Erythroblast (primary cell): Measurements from ENCODE around the gene SLC17A1.
"Not testable (repeated sequence)": the region's sequence is repeated elsewhere in the genome, so short reads cannot be mapped to it uniquely, and the experiment has no call there.

Experiments
- DNase-seq, 2 experiments: peaks; one replicate each; lab custom pipeline; 2025; lab: John Stamatoyannopoulos, UW
- GATA1 ChIP-seq: IDR thresholded peaks from 2 replicates; pipeline ENCODE4 v1.6.1; 2011; ENCODE audit warnings: low read depth, mild to moderate bottlenecking, control low read depth, low read length, moderate library complexity
- POLR2A ChIP-seq: IDR thresholded peaks from 2 replicates; pipeline ENCODE4 v1.6.1; 2011; ENCODE audit warnings: mild to moderate bottlenecking, low read length

The SLC17A1 gene

GRCh38 chr6:25757936-25758642, 73.8 kb downstream of the SLC17A1 start:
- no peak for DNase-seq

GRCh38 chr6:25756382-25757363, 75.2 kb downstream of the SLC17A1 start:
- no peak for TF ChIP-seq GATA1
- TF ChIP-seq POLR2A = no peak
- no peak for DNase-seq

More at GRCh38 chr6:25757936-25758642, 73.8 kb downstream of the SLC17A1 start:
- no peak for TF ChIP-seq GATA1
- no peak for TF ChIP-seq POLR2A

GRCh38 chr6:25755483-25755882, 76.4 kb downstream of the SLC17A1 start:
- TF ChIP-seq GATA1 (no peak), POLR2A (no peak)
- DNase-seq = no peak

GRCh38 chr6:25754535-25754934, 77.3 kb downstream of the SLC17A1 start, which contains the start of gene SLC17A4:
Gene SLC17A4 (plus strand): TSS chr6:25754742. CDS start chr6:25761963, 7,221 bp downstream.
- TF ChIP-seq GATA1 (no peak), POLR2A (no peak)
- no peak for DNase-seq

GRCh38 chr6:25753079-25753478, 78.8 kb downstream of the SLC17A1 start:
- DNase-seq = no peak
- TF ChIP-seq GATA1 = no peak
- TF ChIP-seq POLR2A = no peak

GRCh38 chr6:25750906-25751305, 80.9 kb downstream of the SLC17A1 start:
- DNase-seq = no peak
- no peak for TF ChIP-seq GATA1
- no peak for TF ChIP-seq POLR2A

- DNase-seq = no peak
- TF ChIP-seq GATA1 (no peak), POLR2A (no peak)
Observed at GRCh38 chr6:25749837-25750236, 82.0 kb downstream of the SLC17A1 start.

GRCh38 chr6:25748601-25749517, 83.0 kb downstream of the SLC17A1 start:
- DNase-seq = not testable (repeated sequence)

- no peak for DNase-seq
- TF ChIP-seq GATA1 (no peak), POLR2A (no peak)
Observed at GRCh38 chr6:25748049-25748448, 83.8 kb downstream of the SLC17A1 start.

- TF ChIP-seq POLR2A (no peak), GATA1 (no peak)
- no peak for DNase-seq
Observed at GRCh38 chr6:25747477-25747876, 84.4 kb downstream of the SLC17A1 start.

- no peak for DNase-seq
- TF ChIP-seq GATA1 (no peak), POLR2A (no peak)
Observed at GRCh38 chr6:25746968-25747367, 84.9 kb downstream of the SLC17A1 start.

- no peak for DNase-seq
- no peak for TF ChIP-seq POLR2A
Observed at GRCh38 chr6:25745836-25746235, 86.0 kb downstream of the SLC17A1 start.

GRCh38 chr6:25743868-25744267, 88.0 kb downstream of the SLC17A1 start:
- TF ChIP-seq POLR2A (no peak), GATA1 (no peak)
- DNase-seq = no peak
